K562 (cell line): ENCODE data around the gene SLC16A2. TPM values are rescaled to one million over a fixed set of nuclear protein-coding genes. Genes with fewer than 3 reads are reported as not detected.

Source experiments
- ATAC-seq: fragments of 200-7000 bp; cut with Tn5 transposase; 3 replicates; pipeline ENCODE4 v1.9.1; 2020; ENCODE audit warnings: moderate library complexity
- BruUV-seq: library from RNA; stranded (reverse); fragments of 400-500 nt; replicated peaks from 2 replicates; lab custom pipeline; 2021; lab: Mats Ljungman, UMichigan
- CTCF ChIA-PET: fragments of 300-600 bp; formaldehyde crosslinking; extraction: SDS; loops from one replicate; lab custom pipeline; 2021; ENCODE audit warnings: low intra/inter-chr PET ratio; lab: Yijun Ruan, JAX
- POLR2A ChIA-PET: fragments of 300-600, 350-650 bp; sonication (Branson Sonifier 250); formaldehyde crosslinking; extraction: SDS; loops from one replicate; lab custom pipeline; 2021; ENCODE audit warnings: antibody characterized with exemption, inconsistent platforms; lab: Yijun Ruan, JAX
- DNase-seq, 4 experiments: peaks; one replicate each; pipeline versions ENCODE4 v3.0.0 to v3.0.0-alpha.2; 2011 to 2018; ENCODE audit warnings: low spot score in 3 of 4, mixed read lengths in 3 of 4; ENCODE audit errors: extremely low read depth in 1 of 4
- FAIRE-seq: peaks from 2 replicates; lab custom pipeline; 2011; peaks lifted over from hg19 to GRCh38; lab: Jason Lieb, UNC
- H2AFZ ChIP-seq: 2 replicates; pipeline ENCODE4 v1.6.0; 2011; ENCODE audit warnings: low read depth, low read length, control low read depth, inconsistent platforms
- H3K27ac ChIP-seq: fragments of 200-600 bp; 3 replicates; pipeline ENCODE4 v1.8.0; 2011; ENCODE audit warnings: low read depth, mild to moderate bottlenecking, control low read depth, inconsistent platforms, low read length, moderate library complexity, mixed read lengths; ENCODE audit errors: extremely low read depth
- H3K27me3 ChIP-seq, 2 experiments: fragments of 300-600 bp in 1 of 2; 2 replicates in 1 of 2; 3 replicates in 1 of 2; pipeline versions ENCODE4 v1.6.0 to v1.8.0; 2011; ENCODE audit warnings: inconsistent platforms in 2 of 2, low read length in 2 of 2, mild to moderate bottlenecking in 1 of 2, mixed read lengths in 1 of 2, moderate library complexity in 1 of 2; ENCODE audit not compliant: control insufficient read depth in 2 of 2, insufficient read depth in 2 of 2
- H3K36me3 ChIP-seq: fragments of 300-600 bp; 3 replicates; pipeline ENCODE4 v1.8.0; 2011; ENCODE audit warnings: mild to moderate bottlenecking, low read length, inconsistent platforms; ENCODE audit not compliant: control insufficient read depth, insufficient read depth
- H3K4me1 ChIP-seq, 2 experiments: fragments of 200-600 bp in 1 of 2; replicated peaks in 1 of 2; 2 replicates in 1 of 2; 3 replicates in 1 of 2; pipeline versions ENCODE4 v1.5.1 to v1.8.0; 2011; ENCODE audit warnings: inconsistent platforms in 2 of 2, low read length in 2 of 2, mild to moderate bottlenecking in 1 of 2, mixed read lengths in 1 of 2, moderate library complexity in 1 of 2; ENCODE audit not compliant: control insufficient read depth in 2 of 2, insufficient read depth in 2 of 2
- H3K4me2 ChIP-seq: 2 replicates; pipeline ENCODE4 v1.6.1; 2011; ENCODE audit warnings: low read length, control low read depth, inconsistent platforms, mixed read lengths; ENCODE audit not compliant: insufficient read depth
- H3K4me3 ChIP-seq: fragments of 200-600 bp; sonication (generic), shearing (Covaris generic); 2 replicates; pipeline ENCODE4 v1.5.1; 2016; ENCODE audit warnings: control low read depth, inconsistent platforms
- H3K79me2 ChIP-seq: fragments of 200-600 bp; 3 replicates; pipeline ENCODE4 v1.8.0; 2011; ENCODE audit warnings: low read length, inconsistent platforms; ENCODE audit not compliant: control insufficient read depth, insufficient read depth
- H3K9ac ChIP-seq, 2 experiments: 2 replicates each; pipeline versions ENCODE4 v1.6.0 to v1.6.1; 2011; ENCODE audit warnings: low read depth in 2 of 2, low read length in 2 of 2, control low read depth in 1 of 2, inconsistent platforms in 1 of 2, mild to moderate bottlenecking in 1 of 2, mixed read lengths in 1 of 2; ENCODE audit not compliant: insufficient read depth in 1 of 2
- H3K9me1 ChIP-seq: one replicate; pipeline ENCODE4 v1.6.0; 2011; ENCODE audit warnings: inconsistent platforms, mild to moderate bottlenecking, low read length, moderate library complexity; ENCODE audit not compliant: control insufficient read depth, insufficient read depth
- H3K9me3 ChIP-seq: replicated peaks from 2 replicates; pipeline ENCODE4 v1.5.1; 2011; ENCODE audit warnings: low read depth, low read length, inconsistent platforms; ENCODE audit not compliant: control insufficient read depth, insufficient read depth
- H4K20me1 ChIP-seq: replicated peaks from 2 replicates; pipeline ENCODE4 v1.6.1; 2011; ENCODE audit warnings: low read length, inconsistent platforms, mixed read lengths; ENCODE audit not compliant: control insufficient read depth, insufficient read depth
- CEBPG ChIP-seq, 3 experiments: fragments of 200-800 bp in 1 of 3; sonication (Bioruptor generic) in 1 of 3; sonication (generic) in 1 of 3; formaldehyde crosslinking in 1 of 3; IDR thresholded peaks in 2 of 3; conservative IDR thresholded peaks in 1 of 3; 2 replicates each; pipeline versions ENCODE4 v1.6.1 to v1.8.0; 2016 to 2022; ENCODE audit warnings: missing compliant biosample characterization in 2 of 3, missing genetic modification characterization in 2 of 3, mild to moderate bottlenecking in 1 of 3, missing genetic modification reagents in 1 of 3
- ESRRA ChIP-seq: fragments of 450-650 bp; IDR thresholded peaks from 2 replicates; pipeline ENCODE4 v1.6.1; 2014; ENCODE audit warnings: low read depth, mild to moderate bottlenecking, moderate library complexity, borderline replicate concordance
- MAFG ChIP-seq: fragments of 450-650 bp; conservative IDR thresholded peaks from 2 replicates; pipeline ENCODE4 v1.6.1; 2016; ENCODE audit warnings: missing genetic modification characterization, missing compliant biosample characterization
- MIER1 ChIP-seq: fragments of 450-650 bp; IDR thresholded peaks from 2 replicates; pipeline ENCODE4 v1.6.1; 2016; ENCODE audit warnings: antibody characterized with exemption, mild to moderate bottlenecking, low read depth
- RBM22 ChIP-seq: fragments of 200-400 bp; formaldehyde crosslinking; IDR thresholded peaks from 2 replicates; pipeline ENCODE4 v1.6.1; 2018; ENCODE audit warnings: low read length, low read depth; ENCODE audit not compliant: poor library complexity, severe bottlenecking
- TCF7L2 ChIP-seq: fragments of 150-350 bp; IDR thresholded peaks from 2 replicates; pipeline ENCODE4 v1.6.1; 2016; ENCODE audit warnings: low read depth, mild to moderate bottlenecking, low read length, moderate library complexity
- THRB ChIP-seq: fragments of 450-650 bp; formaldehyde crosslinking; conservative IDR thresholded peaks from 2 replicates; pipeline ENCODE4 v1.4.0; 2022; ENCODE audit warnings: mild to moderate bottlenecking, missing genetic modification characterization
- ZNF263 ChIP-seq: sonication (generic); formaldehyde crosslinking; IDR thresholded peaks from 2 replicates; pipeline ENCODE4 v1.8.0; 2022; ENCODE audit warnings: mild to moderate bottlenecking, missing genetic modification reagents, borderline replicate concordance
- WGBS: fragments of 100-300 bp; shearing (Covaris generic); methylation state at CpG from one replicate; pipeline ENCODE4 v1.1.6; 2016; ENCODE audit warnings: low coverage, mixed read lengths; ENCODE audit not compliant: insufficient coverage; ENCODE audit errors: missing lambda C conversion rate; 5-methylcytosine and 5-hydroxymethylcytosine counted together
- in situ Hi-C: fragments of 300-500 bp; cut with MboI; formaldehyde crosslinking; loops from 4 replicates; pipeline ENCODE4 v1.15.0; 2018; ENCODE audit warnings: inconsistent platforms, mixed read lengths
- intact Hi-C: fragments of 100-400 bp; cut with micrococcal nuclease; formaldehyde crosslinking; loops from 2 replicates; pipeline ENCODE4 v1.14.2; 2022
- polyA plus RNA-seq, 8 experiments: library from polyadenylated mRNA; depleted of rRNA in 4 of 8; stranded (reverse) in 5 of 8; unstranded in 3 of 8; fragments of >200 nt; fragmentation: Nextera tagmentation in 2 of 8; fragmentation: Illumina TruSeq in 1 of 8; extraction: Ambion mirVana in 2 of 8; extraction: Trizol in 1 of 8; gene quantifications; 2 replicates each; pipeline versions ENCODE4 v1.2.1 to v1.2.3, GENCODE V29; 2011 to 2014; ENCODE audit warnings: inconsistent platforms in 1 of 8, missing spikeins in 1 of 8
- total RNA-seq, 7 experiments: library from RNA; depleted of rRNA in 6 of 7; stranded (reverse); fragments of >200 nt in 6 of 7; fragmentation: Illumina TruSeq in 2 of 7; extraction: Trizol in 2 of 7; gene quantifications; 2 replicates each; pipeline versions ENCODE4 v1.2.1 to v1.2.3, GENCODE V29; 2011 to 2021; ENCODE audit warnings: low replicate concordance in 1 of 7

Gene SLC16A2
- total and polyA plus RNA-seq, 9 of the 15 experiments (the other 6 are each of a cell fraction or from before 2014, with no cell fraction given), result 0.07 TPM; not detected in 8

- H3K27me3 ChIP-seq, result no peaks in the 10 kb centered on the region
- no peak for FAIRE-seq
- H3K4me3 ChIP-seq, result no peak overlapping the region
- no peak overlapping the region for H3K4me2 ChIP-seq
- no peaks in the 10 kb centered on the region for H3K9me3 ChIP-seq
- in situ Hi-C loops (no loop called here), intact Hi-C loops (no loop called here)
- BruUV-seq, result no TSS peak
- H3K27ac ChIP-seq, result no peak overlapping the region
- no peak for DNase-seq
- H3K9ac ChIP-seq, result no peak overlapping the region
- no peaks in the 10 kb centered on the region for H3K79me2 ChIP-seq
- H3K36me3 ChIP-seq, result no peaks in the 10 kb centered on the region
- ChIA-PET POLR2A (no interaction called here), CTCF (interaction anchor here (0.7 kb wide), 1 partner anchor 592 kb away, joined by 4 read pairs; no protein-coding TSS in a partner anchor)
- no peaks in the 10 kb centered on the region for H3K9me1 ChIP-seq
- no peaks in the 10 kb centered on the region for H3K4me1 ChIP-seq
- no peak for TF ChIP-seq RBM22
- no peak for TF ChIP-seq ESRRA
- no peak for TF ChIP-seq TCF7L2
- no peak for TF ChIP-seq MAFG (tag)
- no peak overlapping the region for H2AFZ ChIP-seq
- ATAC-seq, result no peak
- H4K20me1 ChIP-seq, result no peaks in the 10 kb centered on the region
- 0% methylated on average over 2 of the region's 2 CpGs for WGBS
These were observed 136.1 kb downstream of the SLC16A2 start for GRCh38 chrX:74557378-74557777.

- Histone ChIP-seq H3K27ac (no peak overlapping the region), H3K4me1 (no peaks in the 10 kb centered on the region), H3K36me3 (no peaks in the 10 kb centered on the region), H4K20me1 (no peaks in the 10 kb centered on the region), H3K4me3 (no peak overlapping the region), H3K9me3 (no peaks in the 10 kb centered on the region), H3K9me1 (no peaks in the 10 kb centered on the region), H3K27me3 (no peaks in the 10 kb centered on the region), H3K4me2 (no peak overlapping the region), H2AFZ (no peak overlapping the region), H3K79me2 (no peaks in the 10 kb centered on the region), H3K9ac (no peak overlapping the region)
- FAIRE-seq, result no peak
- in situ Hi-C loops (no loop called here), intact Hi-C loops (no loop called here)
- no peak for DNase-seq
- BruUV-seq, result no TSS peak
- 71% methylated on average over 3 of the region's 3 CpGs for WGBS
- TF ChIP-seq THRB (no peak), CEBPG (CRISPR knock-in tag; IDR thresholded peaks at IDR 0.05) (no peak), CEBPG (tag; conservative IDR thresholded peaks at IDR 0.05 in 1 of 2, IDR thresholded peaks at IDR 0.05 in 1 of 2) (no peak), ZNF263 (CRISPR knock-in tag) (no peak), MIER1 (no peak)
- CTCF ChIA-PET, result no interaction called here
- no peak for ATAC-seq
- POLR2A ChIA-PET, result no interaction called here
These were observed 156.8 kb downstream of the SLC16A2 start for GRCh38 chrX:74578137-74578536.
